COR-L47 (cell line): ENCODE results near the gene ASB8.

ENCODE experiments used
- DNase-seq: peaks from one replicate; lab custom pipeline; 2025; lab: John Stamatoyannopoulos, UW

The ASB8 gene, protein sequence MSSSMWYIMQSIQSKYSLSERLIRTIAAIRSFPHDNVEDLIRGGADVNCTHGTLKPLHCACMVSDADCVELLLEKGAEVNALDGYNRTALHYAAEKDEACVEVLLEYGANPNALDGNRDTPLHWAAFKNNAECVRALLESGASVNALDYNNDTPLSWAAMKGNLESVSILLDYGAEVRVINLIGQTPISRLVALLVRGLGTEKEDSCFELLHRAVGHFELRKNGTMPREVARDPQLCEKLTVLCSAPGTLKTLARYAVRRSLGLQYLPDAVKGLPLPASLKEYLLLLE

DNA sequence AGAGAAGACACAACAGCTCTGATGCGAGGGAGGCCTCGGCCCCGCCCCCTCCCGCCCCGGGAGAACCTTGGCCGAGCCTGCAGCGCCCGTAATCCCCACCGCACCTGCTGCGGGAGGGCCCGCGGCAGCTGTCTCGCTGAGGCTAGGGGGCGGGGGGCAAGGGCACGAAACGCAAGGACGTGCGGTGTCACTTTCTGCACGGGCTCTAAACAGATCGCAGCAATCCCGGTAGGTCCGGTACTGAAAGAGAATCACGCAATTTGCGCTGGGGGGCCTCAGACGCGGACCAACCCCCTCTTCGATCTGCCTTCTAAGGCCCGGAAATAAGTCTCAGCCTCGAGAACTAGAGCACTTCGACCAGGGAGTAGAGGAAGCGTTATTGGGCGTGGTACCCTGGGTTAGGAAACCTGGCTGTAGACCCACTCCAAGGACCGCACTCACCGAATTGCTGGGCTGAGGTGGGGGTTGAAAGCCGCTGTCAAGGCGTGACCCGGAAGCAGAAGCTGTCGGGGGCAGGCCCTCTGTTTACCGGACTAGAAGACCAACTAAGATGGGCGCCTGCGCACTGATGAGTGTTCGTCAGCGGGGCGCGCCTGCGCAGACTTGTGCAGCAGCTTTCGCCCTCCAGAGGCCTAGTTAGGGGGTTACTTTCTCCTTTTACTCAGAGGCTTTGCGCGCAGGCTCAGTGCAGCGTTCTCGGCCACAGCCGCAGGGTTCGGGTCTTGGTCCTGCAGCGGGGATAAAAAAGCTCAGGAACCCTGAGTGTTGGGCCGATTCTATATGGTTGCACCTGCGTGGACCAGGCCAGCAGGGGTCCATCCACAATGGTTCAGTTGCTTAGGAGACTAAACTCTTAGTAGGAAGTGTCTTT lies at the start of gene ASB8:
Gene ASB8 (minus strand): TSS at position 498 of the 871 bp plus-strand sequence. CDS start 4,019 bp downstream, outside the sequence.
- peak; percentile 98 for DNase-seq

DNA sequence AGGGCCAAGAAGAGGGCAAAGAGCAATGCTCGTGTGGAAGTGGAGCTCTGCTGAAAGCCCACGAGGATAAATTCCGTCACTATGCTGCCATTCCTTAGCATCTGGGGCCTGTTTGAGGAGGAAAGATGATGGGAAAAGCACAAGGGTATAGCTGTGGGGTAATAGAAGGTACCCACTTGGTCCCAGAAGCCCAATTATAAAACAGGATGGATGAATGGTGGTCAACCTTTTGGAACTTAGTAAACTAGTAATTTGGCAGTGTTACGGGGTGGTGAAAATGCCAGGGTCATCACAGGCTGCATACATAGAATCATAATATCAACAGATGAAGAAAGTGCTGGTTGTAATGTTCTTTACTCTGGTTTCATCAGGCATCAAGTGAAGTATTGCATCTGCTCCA lies 45.9 kb upstream of the ASB8 start, which contains the start of gene OR10AD1:
Gene OR10AD1 (minus strand): TSS at position 101 of the 400 bp plus-strand sequence. CDS start 0 bp downstream, at position 101.
- no peak for DNase-seq

DNA sequence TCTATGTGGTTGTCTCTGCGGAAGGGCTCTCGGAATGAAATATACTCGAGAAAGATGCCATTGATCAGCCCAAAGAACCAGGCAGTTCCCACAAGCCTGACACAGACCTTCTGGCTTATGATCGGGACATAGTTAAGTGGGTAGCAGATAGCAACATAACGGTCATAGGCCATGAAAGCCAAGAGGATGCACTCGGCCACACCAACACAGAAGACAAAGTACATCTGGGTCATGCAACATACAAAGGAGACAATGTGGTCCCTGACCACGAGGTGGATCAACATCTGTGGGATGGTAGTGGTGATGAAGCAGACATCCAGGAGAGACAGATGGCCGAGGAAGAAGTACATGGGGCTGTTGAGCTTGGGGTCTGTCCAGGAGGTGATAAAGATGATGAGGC lies 45.5 kb upstream of the ASB8 start:
- DNase-seq: no peak

DNA sequence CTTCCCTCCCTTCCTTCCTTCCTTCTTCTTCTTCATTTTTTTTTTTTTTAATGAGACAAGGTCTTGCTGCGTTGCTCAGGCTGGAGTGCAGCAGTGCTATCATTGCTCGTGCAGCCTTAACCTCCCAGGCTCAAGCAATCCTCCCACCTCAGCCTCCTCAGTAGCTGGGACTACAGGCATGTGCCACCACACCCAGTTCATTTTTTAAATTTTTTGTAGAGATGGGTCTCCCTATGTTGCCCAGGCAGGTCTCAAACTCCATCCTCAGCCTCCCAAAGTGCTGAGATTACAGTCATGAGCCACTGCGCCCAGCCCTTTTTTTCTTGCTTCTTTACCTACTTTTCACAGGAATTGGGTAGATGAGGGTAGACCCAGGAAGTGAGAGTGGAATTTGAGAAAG lies 44.2 kb upstream of the ASB8 start:
- no peak for DNase-seq

DNA sequence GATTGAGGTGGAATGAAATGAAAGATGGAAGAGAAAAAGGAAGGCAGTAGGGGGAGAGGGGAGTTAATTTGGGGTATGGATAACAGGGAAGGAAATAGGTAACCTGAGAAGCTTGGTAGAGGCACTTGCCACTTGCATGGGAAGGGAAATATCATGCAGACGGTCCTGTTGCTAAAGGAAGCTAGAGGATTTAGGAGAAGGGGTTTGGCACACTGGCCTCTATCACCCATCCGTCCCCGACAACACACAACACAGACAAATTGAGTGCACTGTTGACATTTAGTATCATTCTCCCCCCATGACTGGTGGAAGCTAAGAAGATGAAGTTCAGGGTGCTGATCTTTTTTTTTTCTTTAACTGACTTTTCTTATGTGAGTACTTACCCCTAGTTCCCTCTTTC lies 43.8 kb upstream of the ASB8 start:
- no peak for DNase-seq

DNA sequence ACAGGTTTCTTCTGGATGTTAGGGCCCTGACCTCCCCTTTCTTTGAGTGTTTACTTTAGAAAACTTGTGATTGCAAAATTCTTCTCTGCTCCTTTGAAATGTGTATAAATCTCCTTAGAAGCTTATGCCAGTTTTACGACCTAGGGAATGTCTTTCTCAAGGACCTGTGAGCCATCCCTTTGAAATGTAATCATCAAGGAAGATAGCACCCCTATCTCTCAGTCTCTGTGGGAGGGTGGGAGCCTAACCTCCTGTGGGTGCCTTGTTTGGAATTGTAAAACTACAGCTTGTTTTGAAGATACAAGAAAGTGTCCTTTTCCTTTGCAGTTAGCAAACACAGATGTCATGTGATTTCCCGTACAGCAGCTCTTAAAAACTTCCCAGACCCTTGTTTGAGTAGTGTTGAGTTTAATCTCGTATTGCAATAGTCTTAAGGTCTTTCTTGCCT lies 42.5 kb upstream of the ASB8 start:
- DNase-seq: no peak

DNA sequence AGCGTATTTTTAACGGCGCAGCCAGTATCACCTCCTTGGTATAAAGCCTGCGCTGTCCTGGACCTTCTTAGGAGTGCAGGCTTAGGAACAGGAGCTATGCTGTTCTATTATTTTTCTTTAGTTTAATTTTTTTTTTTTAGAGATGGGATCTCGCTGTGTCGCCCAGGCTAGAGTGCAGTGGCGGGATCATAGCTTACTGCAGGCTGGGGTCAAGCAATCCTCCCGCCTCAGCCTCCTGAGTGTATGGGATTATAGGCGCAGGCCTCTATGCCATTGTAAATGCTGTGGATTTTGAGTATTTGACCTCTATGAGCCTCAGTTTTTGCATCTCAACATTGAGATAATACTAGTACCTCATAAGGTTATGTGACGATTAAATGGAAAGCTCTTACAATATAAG lies 41.7 kb upstream of the ASB8 start:
- no peak for DNase-seq

DNA sequence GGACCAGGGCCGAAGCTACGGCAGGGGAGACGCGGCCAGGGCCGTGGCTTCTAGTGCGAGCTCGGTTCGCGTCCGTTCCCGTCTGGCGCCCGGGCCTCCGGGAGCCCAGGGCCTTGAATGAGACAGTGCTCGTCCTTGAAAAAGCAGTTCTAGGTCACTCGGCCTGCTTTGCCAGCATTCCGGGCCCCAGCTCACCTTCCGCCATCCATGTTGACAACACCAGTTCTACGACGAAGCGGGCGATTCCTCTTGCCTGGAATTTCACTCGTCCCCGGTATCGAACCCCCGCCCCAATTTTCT lies 41.3 kb upstream of the ASB8 start:
- DNase-seq: no peak

DNA sequence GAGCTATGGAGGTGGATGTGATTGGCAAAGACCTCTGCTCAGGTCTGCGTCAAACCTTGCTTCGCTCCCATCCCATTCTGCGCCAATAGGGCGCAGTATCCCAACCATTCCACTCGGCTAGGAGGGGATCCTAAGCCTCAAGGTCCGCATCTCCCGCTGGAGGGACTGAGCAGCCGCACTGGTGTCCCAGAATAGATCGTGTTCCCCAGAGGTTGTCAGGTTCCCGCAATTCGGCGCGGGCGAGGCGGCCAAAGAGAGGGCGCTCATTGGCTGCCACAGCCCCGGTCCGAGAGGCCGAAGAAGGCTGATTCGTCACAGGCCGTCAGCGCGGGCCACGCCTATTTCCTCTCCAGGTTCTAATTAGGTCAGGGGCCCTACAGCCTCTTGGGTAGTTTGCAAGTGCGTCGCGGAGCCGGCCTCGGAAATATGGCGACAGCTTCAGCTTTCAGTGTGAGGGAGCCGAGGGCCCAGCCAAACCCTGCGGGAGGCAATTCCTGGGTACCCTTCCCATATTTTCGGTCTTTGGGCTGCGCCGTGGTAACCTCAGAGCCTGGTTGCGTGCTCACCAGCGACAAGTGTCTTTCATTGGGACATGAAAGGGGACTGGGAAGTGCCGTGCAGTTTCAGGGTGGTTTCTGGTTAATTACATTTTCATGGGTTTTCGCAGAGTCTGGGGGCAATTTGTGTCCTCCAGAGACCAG lies 40.8 kb upstream of the ASB8 start:
- peak; percentile 35 for DNase-seq

DNA sequence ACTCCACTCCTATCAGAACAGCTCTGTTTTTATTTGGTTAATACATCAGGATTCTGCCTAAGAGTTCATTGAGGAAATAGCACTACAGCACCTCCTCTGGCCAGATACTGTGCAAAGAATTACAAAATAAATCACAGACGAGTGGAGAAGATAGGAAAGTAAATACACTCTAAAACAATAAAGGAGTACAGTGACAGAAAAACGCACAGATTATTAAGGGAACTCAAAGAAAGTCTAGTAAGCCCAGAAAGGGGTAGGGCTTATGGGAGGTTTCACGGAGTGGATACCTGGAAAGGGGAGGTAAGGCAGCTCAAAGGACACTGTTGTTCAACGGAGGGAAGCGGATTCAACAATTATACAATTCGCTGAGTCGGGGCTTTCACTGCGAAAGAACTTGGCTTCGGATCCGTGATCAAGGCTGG lies 40.2 kb upstream of the ASB8 start:
- DNase-seq: no peak

DNA sequence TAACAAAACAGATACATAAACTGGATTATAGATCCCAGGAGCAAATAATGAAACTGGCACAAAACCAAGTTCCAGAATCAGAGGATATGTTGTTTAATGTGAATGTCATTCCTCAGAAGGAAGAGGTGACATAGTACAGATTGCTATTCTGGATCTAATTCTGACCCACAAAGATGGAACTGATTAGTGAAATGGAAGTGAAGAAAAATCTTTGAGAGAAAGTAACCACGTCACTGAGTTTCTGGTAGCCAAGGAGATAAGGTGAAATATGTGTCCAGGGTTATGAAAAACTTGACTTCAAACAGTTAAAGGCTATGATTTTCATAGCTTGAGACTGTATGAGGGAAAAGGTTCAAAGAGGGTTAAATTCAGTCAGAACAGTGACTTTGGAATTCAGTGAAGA lies 37.5 kb upstream of the ASB8 start:
- no peak for DNase-seq

DNA sequence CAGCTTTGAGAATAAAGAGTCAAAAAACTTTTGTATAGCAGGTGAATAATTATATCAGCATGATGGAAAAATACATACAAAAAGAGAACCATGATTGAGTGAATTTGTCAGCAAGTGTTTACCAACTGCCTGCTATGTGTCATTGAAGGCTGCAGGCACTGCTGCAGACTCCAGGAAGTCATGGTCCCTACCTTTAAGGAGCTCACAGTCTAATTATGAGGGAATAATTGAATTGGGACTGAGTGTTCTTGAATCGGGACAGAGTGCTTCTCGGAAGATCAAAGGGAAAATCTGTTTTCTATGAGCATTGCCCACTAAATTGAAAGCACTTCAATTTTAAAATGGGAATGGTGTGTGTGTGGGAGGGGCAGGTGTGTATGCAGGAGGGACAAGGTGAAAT lies 36.3 kb upstream of the ASB8 start:
- DNase-seq: no peak

DNA sequence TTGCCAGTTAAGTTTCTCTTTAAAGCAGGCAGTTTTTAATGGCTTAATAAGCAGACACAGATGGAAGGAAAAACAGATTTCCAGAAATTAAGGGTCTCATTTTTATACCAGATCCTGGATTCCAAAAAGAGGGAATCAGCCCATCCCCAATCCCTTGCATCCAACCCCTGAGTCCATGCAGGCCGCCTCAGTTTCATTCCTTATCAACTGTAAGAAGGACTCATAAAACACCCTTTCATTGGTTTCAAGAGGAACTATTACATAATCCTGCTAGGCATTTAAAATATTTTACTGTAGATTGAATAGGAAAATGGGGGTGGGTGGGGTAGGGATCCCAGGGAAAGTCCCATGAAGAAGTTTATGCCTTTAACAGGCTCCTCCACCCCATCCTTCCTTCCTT lies 35.5 kb upstream of the ASB8 start:
- no peak for DNase-seq

DNA sequence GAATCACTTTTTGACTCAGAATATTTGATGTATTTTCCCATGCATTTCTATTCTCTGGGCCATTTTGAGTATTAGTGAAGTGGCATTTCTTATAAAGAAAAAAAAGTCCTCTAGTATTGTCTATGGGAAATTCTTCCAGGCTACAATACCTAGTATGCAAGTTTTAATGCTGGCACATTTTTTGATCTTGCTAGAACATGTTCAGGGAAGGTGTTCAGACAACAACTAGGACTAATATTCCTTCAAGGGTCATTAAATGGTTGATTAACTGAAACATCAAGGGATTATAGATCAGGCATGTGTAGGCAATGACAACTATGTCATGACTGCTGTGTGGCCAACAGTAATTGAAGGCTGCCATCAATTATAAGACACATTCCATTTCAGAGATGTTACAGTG lies 33.8 kb upstream of the ASB8 start:
- no peak for DNase-seq

DNA sequence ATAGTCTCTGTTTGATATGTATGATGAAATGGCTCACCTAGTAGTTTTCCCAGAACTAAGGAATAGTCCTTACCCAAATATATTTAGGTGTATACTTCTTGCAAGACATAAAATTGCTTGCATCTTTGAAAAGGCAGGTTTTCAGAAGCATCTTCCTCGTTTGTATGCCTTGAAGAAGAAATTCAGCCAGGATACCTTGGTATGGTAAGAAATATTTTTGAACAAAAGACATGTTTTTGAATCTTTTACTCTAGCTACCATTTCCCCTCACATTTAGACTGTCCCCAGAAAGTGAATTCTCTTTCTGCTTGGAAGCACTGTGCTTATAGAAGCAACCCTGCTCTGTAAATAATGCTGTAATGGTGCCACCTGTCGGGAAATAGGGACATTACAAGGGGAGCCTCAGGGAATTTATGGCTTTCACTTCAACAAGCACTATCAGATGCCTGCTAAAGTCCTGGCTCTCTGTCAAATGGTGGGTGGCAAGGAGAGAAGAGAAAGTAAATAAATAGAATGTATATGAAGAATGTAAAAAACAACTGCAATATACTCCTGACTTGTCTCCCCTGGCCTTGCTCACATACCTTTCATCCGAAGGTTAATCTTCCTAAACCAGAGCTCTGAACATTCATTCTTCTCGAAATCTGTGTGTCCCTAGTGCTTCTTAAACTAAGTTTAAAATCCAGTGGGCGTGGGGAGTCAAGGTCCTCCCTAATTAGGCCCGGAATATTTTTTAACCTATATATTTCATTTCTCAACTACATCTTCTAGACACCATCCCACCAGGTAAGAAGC lies 32.2 kb upstream of the ASB8 start:
- DNase-seq: peak; percentile 14

DNA sequence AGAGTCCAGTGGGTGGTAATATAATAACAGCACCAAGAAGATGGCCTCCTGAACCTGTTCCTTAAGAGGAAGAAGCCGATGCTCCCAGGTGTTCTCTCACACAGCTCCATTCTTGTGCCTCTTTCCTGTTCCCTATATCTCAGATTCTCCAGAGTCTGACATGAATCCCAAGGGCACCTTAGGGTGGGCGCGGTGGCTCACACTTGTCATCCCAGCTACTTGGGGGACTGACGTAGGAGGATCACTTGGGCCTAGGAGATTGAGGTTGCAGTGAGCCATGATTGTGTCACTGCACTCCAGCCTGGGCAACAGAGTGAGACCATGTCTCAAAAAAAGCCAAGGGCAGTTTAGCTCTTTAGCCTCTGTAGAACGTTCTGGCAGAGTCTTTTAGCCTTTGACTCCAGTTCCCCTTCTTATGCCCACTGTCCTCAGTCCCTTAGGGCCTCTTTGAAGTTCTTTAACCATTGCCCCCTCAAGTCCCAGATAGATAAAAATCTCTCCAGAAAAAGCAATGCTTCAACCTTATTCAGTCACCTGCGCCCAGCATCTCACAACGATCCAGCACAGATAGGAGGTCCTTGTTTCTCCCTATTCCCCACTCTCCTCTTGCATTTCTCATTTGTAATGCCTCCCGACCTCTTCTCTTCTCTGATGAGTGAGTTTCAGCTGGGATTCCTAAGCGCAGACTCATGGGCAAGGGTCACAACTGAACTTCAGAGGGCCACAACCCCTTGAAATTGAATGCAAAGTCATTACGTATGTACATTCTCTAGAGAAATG lies 30.8 kb upstream of the ASB8 start:
- no peak for DNase-seq

DNA sequence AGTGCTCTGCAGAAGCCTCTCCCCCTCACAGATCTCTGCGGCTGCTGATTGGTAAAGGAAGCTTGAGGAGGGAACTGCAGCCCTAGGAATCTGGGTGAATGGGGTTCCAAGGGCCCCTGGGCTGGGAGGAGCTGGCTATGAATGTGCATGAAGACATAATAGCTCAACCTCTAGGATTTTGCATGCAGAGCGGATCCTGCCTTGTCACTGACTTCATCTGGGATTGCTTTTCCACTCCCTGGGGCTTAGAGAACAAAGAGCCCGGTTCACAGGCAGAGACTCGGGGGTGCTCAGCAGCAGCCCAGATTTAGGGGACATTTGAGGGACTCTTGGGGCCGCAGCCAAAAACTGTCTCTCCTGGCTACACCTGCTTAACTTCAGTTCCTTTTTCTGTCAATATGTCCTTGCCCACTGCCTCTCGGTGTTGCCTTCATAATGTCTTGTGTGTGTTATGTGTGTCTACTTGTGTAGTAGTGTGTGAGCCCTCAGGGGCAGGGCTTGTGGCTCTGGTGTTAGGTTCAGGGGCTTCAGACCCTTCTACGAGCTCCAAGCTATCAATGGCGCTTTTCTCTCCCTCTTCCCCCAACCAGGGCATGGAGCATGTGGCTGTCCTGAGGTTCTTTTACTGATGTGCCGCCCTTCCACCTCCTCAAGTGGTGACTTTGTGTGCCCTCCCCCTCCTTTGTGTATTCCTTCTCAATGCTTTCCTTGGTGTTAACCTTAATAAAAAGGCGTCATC lies 28.0 kb upstream of the ASB8 start:
- no peak for DNase-seq

DNA sequence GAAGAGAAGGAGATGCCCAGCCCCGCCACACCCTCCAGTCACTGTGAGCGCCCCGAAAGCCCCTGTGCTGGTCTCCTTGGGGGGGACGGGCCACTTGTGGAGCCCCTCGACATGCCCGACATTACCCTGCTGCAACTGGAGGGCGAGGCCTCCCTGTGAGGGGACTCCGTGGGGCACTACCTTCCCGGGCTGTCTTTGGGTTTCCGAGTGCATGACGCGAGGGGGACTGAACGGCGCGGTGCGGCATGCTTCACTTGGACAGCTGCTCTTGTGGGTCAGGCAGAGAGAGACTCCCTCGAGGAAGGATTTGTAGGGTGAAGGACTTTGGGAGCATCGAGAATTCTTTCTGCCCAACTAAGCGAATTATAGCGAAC lies 27.2 kb upstream of the ASB8 start:
- no peak for DNase-seq

DNA sequence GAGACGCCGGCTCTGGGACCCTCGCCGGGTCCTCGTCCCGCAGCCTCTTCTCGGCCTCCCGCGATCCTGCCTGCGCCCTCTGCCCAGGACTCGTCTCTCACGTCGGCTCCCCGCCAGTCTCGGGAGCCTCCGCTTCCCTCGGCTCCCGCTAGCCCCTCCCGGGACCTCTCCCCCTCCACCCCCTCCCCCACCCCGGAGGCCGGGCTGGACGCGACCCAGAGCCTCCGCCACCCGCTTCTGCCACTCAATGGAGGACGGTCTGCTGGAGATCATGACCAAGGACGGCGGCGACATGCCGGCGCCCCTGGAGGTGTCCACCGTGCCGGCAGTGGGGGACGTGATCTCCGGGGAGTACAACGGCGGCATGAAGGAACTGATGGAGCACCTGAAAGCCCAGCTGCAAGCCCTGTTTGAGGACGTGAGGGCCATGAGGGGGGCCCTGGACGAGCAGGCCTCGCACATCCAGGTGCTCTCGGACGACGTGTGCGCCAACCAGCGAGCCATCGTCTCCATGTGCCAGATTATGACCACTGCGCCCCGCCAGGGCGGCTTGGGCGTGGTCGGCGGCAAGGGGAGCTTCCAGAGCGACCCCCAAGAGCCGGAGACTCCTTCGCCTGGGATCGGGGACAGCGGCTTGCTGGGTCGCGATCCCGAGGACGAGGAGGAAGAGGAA lies 26.7 kb upstream of the ASB8 start:
- no peak for DNase-seq
